VCaP (cell line): ENCODE results near the gene GRAP.
"Not testable (repeated sequence)": the region's sequence is repeated elsewhere in the genome, so short reads cannot be mapped to it uniquely, and the experiment has no call there.

Source experiments
- H3K27ac ChIP-seq: fragments of 450-650 bp; 2 replicates; pipeline ENCODE4 v1.5.1; 2017
- TF ChIP-seq, protein P1 (sequence below): fragments of 450-650 bp; conservative IDR thresholded peaks from 2 replicates; pipeline ENCODE4 v1.5.1; 2017; ENCODE audit warnings: mild to moderate bottlenecking, moderate library complexity

GRAP gene

DNA sequence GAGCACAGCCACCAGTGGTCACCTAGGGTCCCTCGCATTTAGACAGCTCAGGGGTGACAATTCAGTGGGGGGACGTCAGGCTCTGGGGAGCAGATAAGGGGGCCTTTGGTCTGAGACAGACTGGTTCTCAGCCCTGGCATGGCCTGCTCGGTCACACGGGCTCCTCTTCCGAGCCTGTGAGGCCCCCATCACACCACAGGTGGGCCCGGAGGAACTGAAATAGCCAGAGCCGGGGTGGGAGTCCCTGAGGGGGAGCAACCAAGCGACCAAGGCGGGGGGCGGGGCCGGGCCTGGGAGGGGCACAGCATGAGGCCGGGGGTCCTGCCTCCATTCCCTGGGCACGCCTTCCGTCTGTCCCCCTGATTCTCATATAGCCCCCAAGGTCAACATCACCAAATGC is 4.4 kb downstream of the GRAP start:
- not testable (repeated sequence) for H3K27ac ChIP-seq

DNA sequence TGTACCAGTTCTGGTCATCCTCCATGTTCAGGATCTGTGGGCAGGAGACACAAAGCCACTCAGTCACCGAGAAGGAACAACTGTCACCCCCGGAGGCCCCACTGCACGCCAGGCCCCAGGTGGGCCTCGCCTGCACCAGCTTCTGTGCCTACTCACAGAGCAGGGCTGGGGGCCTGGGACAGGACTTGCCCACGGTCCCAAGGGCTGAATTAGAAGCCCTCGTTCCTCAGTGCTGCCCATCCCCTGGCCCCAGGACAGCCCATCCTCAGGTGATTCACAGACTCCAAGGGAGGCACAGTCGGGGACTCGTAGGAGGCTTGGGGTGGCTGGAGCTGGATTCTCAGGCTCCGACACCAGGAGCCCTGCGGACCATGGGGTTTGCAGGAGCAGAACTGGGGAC is 4.9 kb downstream of the GRAP start:
- not testable (repeated sequence) for H3K27ac ChIP-seq

GRCh38 chr17:19040350-19040749 is 6.4 kb downstream of the GRAP start:
- not testable (repeated sequence) for H3K27ac ChIP-seq

GRCh38 chr17:19038730-19039129 is 8.0 kb downstream of the GRAP start:
- H3K27ac ChIP-seq, result not testable (repeated sequence)

GRCh38 chr17:19038007-19038406 is 8.8 kb downstream of the GRAP start:
- H3K27ac ChIP-seq, result not testable (repeated sequence)

- not testable (repeated sequence) for H3K27ac ChIP-seq
Observed at GRCh38 chr17:19037547-19037946, 9.2 kb downstream of the GRAP start.

DNA sequence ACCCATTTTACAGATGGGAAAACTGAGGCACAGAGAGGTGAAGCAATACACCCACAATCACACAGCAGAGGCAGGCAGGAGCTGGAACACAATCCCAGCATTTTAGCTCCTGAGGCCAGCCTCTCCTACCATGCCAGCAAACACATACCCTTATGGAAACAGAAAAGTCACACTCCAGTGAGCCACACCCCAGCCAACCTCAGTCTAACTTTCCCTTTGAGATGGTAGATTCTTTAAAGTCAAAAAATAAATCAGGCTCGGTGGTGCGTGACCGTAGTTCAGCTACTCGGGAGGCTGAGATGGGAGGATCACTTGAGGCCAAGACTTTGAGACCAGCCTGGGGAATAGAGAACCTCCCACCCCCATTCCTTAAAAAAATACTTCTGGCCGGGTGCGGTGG is 10.6 kb downstream of the GRAP start:
- not testable (repeated sequence) for H3K27ac ChIP-seq

DNA sequence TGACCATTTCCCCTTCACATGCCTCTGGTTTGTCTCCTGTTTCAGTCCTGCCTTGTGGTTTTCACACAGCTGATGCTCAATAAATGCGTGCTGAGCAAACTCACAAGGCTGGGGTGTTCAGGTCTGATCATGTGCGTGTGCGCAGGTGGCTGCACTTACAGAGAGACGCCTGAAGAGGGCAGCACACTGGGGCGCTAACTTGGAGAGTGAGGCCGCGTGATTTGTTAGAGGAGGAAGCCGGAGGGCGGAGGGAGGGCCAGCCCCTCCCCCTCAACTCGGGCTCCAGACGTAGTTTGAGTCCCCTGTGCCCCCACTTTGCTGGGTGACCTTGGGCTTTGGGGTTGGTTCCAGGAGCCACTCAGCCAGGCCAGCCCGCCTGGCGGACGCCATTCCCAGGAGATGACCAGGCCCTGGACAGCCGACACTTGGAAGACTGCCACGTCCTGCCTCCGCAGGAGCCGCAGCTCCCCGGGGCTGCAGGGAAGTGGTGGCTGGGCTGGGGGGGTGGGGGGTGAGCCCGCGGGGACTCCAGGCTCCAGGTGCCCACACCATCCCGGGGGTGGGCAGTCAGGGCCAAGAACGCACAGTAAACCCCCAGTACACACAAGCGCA is 14.3 kb downstream of the GRAP start:
- H3K27ac ChIP-seq, result not testable (repeated sequence)

GRCh38 chr17:19031729-19032128 is 15.0 kb downstream of the GRAP start:
- H3K27ac ChIP-seq, result not testable (repeated sequence)

DNA sequence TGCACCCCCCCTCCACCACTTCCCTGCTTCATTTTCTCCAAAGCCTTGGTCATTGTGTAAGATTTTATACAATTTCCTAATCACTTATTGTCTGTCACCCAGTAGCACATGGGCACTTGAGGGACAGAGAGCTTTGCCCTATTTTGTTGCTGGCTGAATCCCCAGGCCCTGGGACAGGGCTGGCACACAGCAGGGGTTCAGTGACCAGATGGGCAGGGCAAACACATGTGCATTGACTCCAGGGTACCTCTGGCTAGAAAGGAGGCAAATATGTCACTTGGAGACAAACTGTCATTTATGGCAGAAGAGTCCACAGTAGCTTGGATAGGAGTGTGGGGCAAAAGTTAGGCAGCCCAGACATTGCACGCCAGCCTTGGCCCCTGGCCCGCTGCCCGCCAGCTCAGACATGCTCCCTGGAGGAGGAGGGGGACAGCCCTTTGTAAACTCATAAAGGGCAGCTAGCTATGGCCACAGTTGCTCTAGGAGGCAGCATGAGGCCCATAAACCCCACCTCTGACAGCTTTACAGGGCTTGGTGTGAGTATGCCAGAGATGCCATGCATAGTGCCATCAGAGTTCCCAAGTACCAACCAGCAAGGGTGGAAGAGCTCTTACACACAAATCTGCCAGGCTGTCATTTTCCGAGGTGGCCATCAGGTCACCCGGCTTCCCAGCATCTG is 15.8 kb downstream of the GRAP start:
- not testable (repeated sequence) for H3K27ac ChIP-seq

DNA sequence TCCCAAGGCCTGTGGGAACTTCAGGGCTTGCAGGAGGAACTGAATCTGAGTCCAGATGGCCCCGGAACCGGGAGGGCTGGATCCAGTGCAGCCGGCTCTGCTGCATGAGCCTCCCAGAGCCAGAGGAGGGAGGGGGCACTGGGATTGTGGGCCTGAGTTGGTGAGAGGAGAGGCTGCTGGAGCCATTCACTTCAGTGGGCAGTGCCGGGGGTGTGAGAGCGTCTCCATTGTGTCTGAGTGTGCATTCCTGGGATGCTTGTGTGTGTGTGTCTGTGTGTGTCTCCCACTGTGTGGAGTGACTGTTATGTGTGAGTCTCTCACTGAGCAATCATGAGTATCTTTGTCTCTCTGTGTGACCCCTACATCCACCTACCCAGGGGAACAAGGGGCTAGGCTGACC is 17.0 kb downstream of the GRAP start:
- not testable (repeated sequence) for H3K27ac ChIP-seq

GRCh38 chr17:19028671-19029070 is 18.1 kb downstream of the GRAP start:
- H3K27ac ChIP-seq, result not testable (repeated sequence)

DNA sequence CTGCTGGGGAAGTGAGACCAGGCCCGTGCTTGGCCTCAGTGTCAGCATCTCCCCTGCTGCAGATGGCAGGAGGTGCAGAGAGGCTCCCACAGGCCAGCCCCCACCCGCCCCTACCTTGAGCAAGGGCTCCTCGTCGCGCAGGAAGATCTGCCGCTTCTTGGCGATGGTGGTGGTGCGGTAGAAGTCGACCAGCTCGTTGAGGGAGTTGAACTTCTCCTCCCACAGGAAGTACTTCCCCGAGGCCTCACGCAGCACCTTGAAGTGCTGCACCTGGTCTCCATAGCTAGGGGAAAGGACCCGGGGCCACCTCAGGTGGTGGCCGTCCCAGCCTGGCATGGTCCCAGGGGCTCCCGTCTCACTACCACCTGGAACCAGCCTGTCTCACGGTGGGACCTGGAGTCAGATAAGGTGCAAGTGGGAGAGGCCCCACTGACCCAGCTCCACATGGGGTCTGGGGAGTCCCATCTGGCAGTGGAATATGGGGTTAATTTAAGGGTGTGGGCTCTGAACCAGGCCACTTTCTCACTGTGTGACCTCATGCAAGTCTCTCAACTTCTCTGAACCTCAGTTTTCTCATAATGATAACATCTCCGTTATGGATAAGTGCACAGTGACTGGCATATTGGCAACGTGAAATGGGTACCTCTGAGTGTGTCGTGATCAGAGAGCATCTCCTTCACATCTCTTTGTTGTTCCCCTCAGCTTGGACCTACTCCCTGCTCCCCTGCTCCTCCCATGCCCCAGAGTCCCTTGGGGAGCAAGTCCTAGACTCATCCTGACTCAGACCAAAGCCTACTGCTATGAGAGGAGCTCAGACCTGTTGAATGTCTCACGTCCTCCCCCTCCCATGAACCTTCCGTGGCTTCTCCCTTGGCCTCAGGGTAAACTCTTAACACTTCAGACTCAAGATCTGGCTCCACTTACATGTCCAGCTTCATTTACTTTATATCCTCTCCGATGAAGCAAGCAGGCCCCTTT is 22.4 kb downstream of the GRAP start:
- no peak overlapping the region for H3K27ac ChIP-seq
- TF ChIP-seq, protein P1, sequence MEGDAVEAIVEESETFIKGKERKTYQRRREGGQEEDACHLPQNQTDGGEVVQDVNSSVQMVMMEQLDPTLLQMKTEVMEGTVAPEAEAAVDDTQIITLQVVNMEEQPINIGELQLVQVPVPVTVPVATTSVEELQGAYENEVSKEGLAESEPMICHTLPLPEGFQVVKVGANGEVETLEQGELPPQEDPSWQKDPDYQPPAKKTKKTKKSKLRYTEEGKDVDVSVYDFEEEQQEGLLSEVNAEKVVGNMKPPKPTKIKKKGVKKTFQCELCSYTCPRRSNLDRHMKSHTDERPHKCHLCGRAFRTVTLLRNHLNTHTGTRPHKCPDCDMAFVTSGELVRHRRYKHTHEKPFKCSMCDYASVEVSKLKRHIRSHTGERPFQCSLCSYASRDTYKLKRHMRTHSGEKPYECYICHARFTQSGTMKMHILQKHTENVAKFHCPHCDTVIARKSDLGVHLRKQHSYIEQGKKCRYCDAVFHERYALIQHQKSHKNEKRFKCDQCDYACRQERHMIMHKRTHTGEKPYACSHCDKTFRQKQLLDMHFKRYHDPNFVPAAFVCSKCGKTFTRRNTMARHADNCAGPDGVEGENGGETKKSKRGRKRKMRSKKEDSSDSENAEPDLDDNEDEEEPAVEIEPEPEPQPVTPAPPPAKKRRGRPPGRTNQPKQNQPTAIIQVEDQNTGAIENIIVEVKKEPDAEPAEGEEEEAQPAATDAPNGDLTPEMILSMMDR, result no peak

GRCh38 chr17:19023209-19023999 is 23.4 kb downstream of the GRAP start:
- H3K27ac ChIP-seq, result no peak overlapping the region
- TF ChIP-seq, protein P1, result no peak
